MM.1S (cell line): ENCODE results near the gene JAG2.

Experiments
- DNase-seq: peaks from one replicate; pipeline ENCODE4 v3.0.0-alpha.2; 2015
- H2AFZ ChIP-seq: fragments of 300-600 bp; sonication (generic); 2 replicates; pipeline ENCODE4 v1.6.0; 2016; ENCODE audit warnings: antibody characterized with exemption, low read length
- H3F3A ChIP-seq: fragments of 300-600 bp; sonication (generic); 2 replicates; pipeline ENCODE4 v1.6.1; 2016; ENCODE audit warnings: mild to moderate bottlenecking, antibody characterized with exemption, low read length, moderate library complexity, mixed read lengths; ENCODE audit not compliant: insufficient read depth
- H3K27ac ChIP-seq: fragments of 300-600 bp; sonication (generic); 2 replicates; pipeline ENCODE4 v1.5.1; 2016; ENCODE audit warnings: mild to moderate bottlenecking, low read length
- H3K27me3 ChIP-seq: fragments of 300-600 bp; sonication (generic); replicated peaks from 2 replicates; pipeline ENCODE4 v1.6.0; 2016; ENCODE audit warnings: low read length; ENCODE audit not compliant: insufficient read depth
- H3K36me3 ChIP-seq: fragments of 300-600 bp; sonication (generic); replicated peaks from 2 replicates; pipeline ENCODE4 v1.6.1; 2016; ENCODE audit warnings: mild to moderate bottlenecking, low read length, mixed read lengths; ENCODE audit not compliant: insufficient read depth
- H3K4me1 ChIP-seq: fragments of 300-600 bp; sonication (generic); 2 replicates; pipeline ENCODE4 v1.6.1; 2016; ENCODE audit warnings: low read length, mixed read lengths
- H3K4me2 ChIP-seq: fragments of 300-600 bp; sonication (generic); 2 replicates; pipeline ENCODE4 v1.6.0; 2016; ENCODE audit warnings: low read depth, low read length
- H3K4me3 ChIP-seq: fragments of 300-600 bp; sonication (generic); 2 replicates; pipeline ENCODE4 v1.5.1; 2016; ENCODE audit warnings: low read length, mixed read lengths
- H3K79me2 ChIP-seq: fragments of 300-600 bp; sonication (generic); 2 replicates; pipeline ENCODE4 v1.6.1; 2016; ENCODE audit warnings: mixed run types, low read length, mixed read lengths
- H3K9ac ChIP-seq: fragments of 300-600 bp; sonication (generic); 2 replicates; pipeline ENCODE4 v1.6.1; 2016; ENCODE audit warnings: low read length, mixed read lengths
- H3K9me2 ChIP-seq: fragments of 300-600 bp; sonication (generic); replicated peaks from 2 replicates; pipeline ENCODE4 v1.6.1; 2016; ENCODE audit warnings: mild to moderate bottlenecking, low read length, mixed read lengths; ENCODE audit not compliant: insufficient read depth
- H3K9me3 ChIP-seq: fragments of 300-600 bp; sonication (generic); replicated peaks from 2 replicates; pipeline ENCODE4 v1.6.1; 2016; ENCODE audit warnings: mild to moderate bottlenecking, low read length, mixed read lengths; ENCODE audit not compliant: insufficient read depth
- H4K20me1 ChIP-seq: fragments of 300-600 bp; sonication (generic); 2 replicates; pipeline ENCODE4 v1.6.1; 2016; ENCODE audit warnings: mild to moderate bottlenecking, low read length, moderate library complexity, mixed read lengths; ENCODE audit not compliant: insufficient read depth
- CTCF ChIP-seq: fragments of 300-600 bp; sonication (generic); IDR thresholded peaks from 2 replicates; pipeline ENCODE4 v1.5.1; 2016; ENCODE audit warnings: antibody characterized with exemption, low read length, mixed read lengths
- EZH2 ChIP-seq: fragments of 300-600 bp; sonication (generic); optimal IDR thresholded peaks from 2 replicates; pipeline ENCODE3; 2017; ENCODE audit warnings: low read depth, mild to moderate bottlenecking, antibody characterized with exemption, low read length, mixed read lengths
- EZH2phosphoT487 ChIP-seq: fragments of 300-600 bp; sonication (generic); IDR thresholded peaks from 2 replicates; pipeline ENCODE4 v1.6.1; 2018; ENCODE audit warnings: antibody characterized with exemption, low read length

The JAG2 gene

DNA sequence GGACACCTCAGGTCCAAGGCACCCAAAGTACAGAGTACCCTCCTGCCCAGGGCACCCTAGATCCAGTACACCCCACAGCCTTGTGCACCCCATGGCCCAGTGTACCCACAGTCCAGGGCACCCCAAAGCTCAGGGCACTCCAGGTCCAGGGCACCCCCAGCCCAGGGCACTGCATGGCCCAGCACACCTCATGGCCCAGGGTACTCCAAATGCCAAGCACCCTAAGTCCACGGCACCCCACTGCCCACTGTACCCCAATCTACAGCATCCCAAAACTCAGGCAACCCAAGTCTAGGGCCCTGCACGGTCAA, 6.0 kb downstream of the JAG2 start:
- no peak for DNase-seq
- Histone ChIP-seq H3F3A (no peaks in the 10 kb centered on the region), H2AFZ (no peak overlapping the region), H3K4me3 (no peak overlapping the region), H3K27me3 (no peaks in the 10 kb centered on the region), H3K36me3 (no peaks in the 10 kb centered on the region), H4K20me1 (no peaks in the 10 kb centered on the region), H3K4me1 (no peaks in the 10 kb centered on the region), H3K4me2 (no peak overlapping the region), H3K27ac (no peak overlapping the region), H3K9me2 (no peaks in the 10 kb centered on the region), H3K79me2 (no peaks in the 10 kb centered on the region), H3K9ac (no peak overlapping the region), H3K9me3 (no peaks in the 10 kb centered on the region)
- no peak for TF ChIP-seq EZH2phosphoT487

DNA sequence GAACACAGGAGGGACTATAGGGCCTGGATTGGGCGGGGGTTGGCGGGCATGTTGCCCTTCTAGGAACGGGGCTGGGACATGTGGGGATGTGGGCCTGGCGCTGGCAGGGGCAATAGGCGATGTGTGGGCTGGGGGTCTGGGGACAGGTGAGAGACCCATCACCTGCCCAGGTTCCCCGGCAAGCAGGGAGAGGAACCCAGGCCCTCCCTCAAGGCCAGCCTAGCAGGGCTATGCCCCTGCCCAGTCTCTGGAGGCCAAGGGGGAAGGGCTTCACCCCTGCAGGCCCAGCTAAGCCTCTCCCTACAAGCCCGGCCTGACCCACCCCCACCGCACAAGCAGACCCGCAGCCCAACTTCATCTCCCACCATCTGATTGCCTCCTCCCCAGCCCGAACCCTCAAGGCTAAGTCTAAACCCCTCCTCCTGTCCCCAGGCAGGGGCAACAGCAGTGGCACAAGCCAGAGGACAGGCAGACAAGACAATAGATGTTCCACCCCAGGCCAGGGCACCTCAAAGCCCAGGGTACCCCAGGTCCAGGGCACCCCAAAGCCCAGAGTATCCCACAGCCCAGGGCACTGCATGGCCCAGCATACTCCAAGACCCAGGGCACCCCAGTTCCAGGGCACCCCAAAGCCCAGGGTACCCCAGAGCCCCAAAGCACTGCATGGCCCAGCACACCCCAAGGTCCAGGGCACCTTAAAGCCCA, 6.5 kb downstream of the JAG2 start:
- Histone ChIP-seq H3K4me2 (no peak overlapping the region), H3K4me1 (no peaks in the 10 kb centered on the region), H3K36me3 (no peaks in the 10 kb centered on the region), H3K79me2 (no peaks in the 10 kb centered on the region), H3K27ac (no peak overlapping the region), H3K9ac (no peak overlapping the region), H3K9me3 (no peaks in the 10 kb centered on the region), H3K27me3 (no peaks in the 10 kb centered on the region), H2AFZ (no peak overlapping the region), H3F3A (no peaks in the 10 kb centered on the region), H4K20me1 (no peaks in the 10 kb centered on the region), H3K9me2 (no peaks in the 10 kb centered on the region), H3K4me3 (no peak overlapping the region)
- TF ChIP-seq EZH2phosphoT487, result no peak
- TF ChIP-seq EZH2, result no peak
- DNase-seq, result no peak

GRCh38 chr14:105161309-105161708, 7.3 kb downstream of the JAG2 start:
- DNase-seq, result no peak
- no peaks in the 10 kb centered on the region for H3K9me2 ChIP-seq
- H3K4me2 ChIP-seq, result no peak overlapping the region
- H4K20me1 ChIP-seq, result no peaks in the 10 kb centered on the region
- TF ChIP-seq EZH2, result no peak
- TF ChIP-seq CTCF, result no peak
- no peaks in the 10 kb centered on the region for H3F3A ChIP-seq
- no peaks in the 10 kb centered on the region for H3K4me1 ChIP-seq
- no peaks in the 10 kb centered on the region for H3K9me3 ChIP-seq
- H3K27ac ChIP-seq, result no peak overlapping the region
- no peaks in the 10 kb centered on the region for H3K79me2 ChIP-seq
- no peaks in the 10 kb centered on the region for H3K36me3 ChIP-seq
- 0 out of 2 replicates have a peak, but pooled peaks cover under 1% of the 10 kb centered on the region for H3K27me3 ChIP-seq
- no peak overlapping the region for H3K9ac ChIP-seq
- H3K4me3 ChIP-seq, result no peak overlapping the region
- H2AFZ ChIP-seq, result no peak overlapping the region

- no peak for DNase-seq
- H3K4me1 ChIP-seq, result no peaks in the 10 kb centered on the region
- H3K27ac ChIP-seq, result no peak overlapping the region
- no peak for TF ChIP-seq CTCF
- TF ChIP-seq EZH2, result no peak
- no peak for TF ChIP-seq EZH2phosphoT487
- no peak overlapping the region for H3K4me2 ChIP-seq
- H3K9ac ChIP-seq, result no peak overlapping the region
- no peaks in the 10 kb centered on the region for H3K36me3 ChIP-seq
- H3K9me3 ChIP-seq, result no peaks in the 10 kb centered on the region
- no peaks in the 10 kb centered on the region for H3K9me2 ChIP-seq
- peaks cover 6% of the 10 kb centered on the region; the same call in 1 of the 2 replicates for H3K27me3 ChIP-seq
- H2AFZ ChIP-seq, result no peak overlapping the region
- no peaks in the 10 kb centered on the region for H4K20me1 ChIP-seq
- H3K79me2 ChIP-seq, result no peaks in the 10 kb centered on the region
- H3F3A ChIP-seq, result no peaks in the 10 kb centered on the region
- H3K4me3 ChIP-seq, result no peak overlapping the region
Observed at GRCh38 chr14:105160776-105161175, 7.8 kb downstream of the JAG2 start.
